SK-N-SH (cell line): ENCODE results near the gene GALT. TPM values are rescaled to one million over a fixed set of nuclear protein-coding genes. Genes with fewer than 3 reads are reported as not detected.

Source experiments
- CTCF ChIA-PET: fragments of 300-600, 350-600 bp; formaldehyde crosslinking; extraction: SDS; loops from one replicate; lab custom pipeline; 2021; lab: Yijun Ruan, JAX
- POLR2A ChIA-PET: fragments of 350-600 bp; sonication (Branson Sonifier 250); formaldehyde crosslinking; extraction: SDS; loops from one replicate; lab custom pipeline; 2020; ENCODE audit warnings: antibody characterized with exemption, inconsistent platforms; lab: Yijun Ruan, JAX
- DNase-seq: peaks from one replicate; pipeline ENCODE4 v3.0.0; 2012
- H2AFZ ChIP-seq: fragments of 200-600 bp; sonication (generic); 2 replicates; pipeline ENCODE4 v1.8.1; 2016; ENCODE audit warnings: antibody characterized with exemption, mild to moderate bottlenecking, low read depth
- H3F3A ChIP-seq: fragments of 200-600 bp; sonication (generic); replicated peaks from 2 replicates; pipeline ENCODE3; 2016; ENCODE audit warnings: antibody characterized with exemption, mild to moderate bottlenecking; ENCODE audit not compliant: insufficient read depth
- H3K27ac ChIP-seq, 2 experiments: fragments of 200-500 bp in 1 of 2; fragments of 200-600 bp in 1 of 2; sonication (Bioruptor generic) in 1 of 2; sonication (generic), shearing (Covaris generic) in 1 of 2; 2 replicates each; pipeline versions ENCODE4 v1.5.1 to v1.6.1; 2014 to 2016; ENCODE audit warnings: low read depth in 2 of 2, inconsistent platforms in 1 of 2, low read length in 1 of 2, mild to moderate bottlenecking in 1 of 2, mixed read lengths in 1 of 2
- H3K27me3 ChIP-seq: fragments of 200-600 bp; sonication (generic), shearing (Covaris generic); 2 replicates; pipeline ENCODE4 v1.6.1; 2016; ENCODE audit warnings: mixed run types; ENCODE audit not compliant: insufficient read depth
- H3K36me3 ChIP-seq, 2 experiments: fragments of 200-500 bp in 1 of 2; fragments of 200-600 bp in 1 of 2; sonication (Bioruptor generic) in 1 of 2; sonication (generic) in 1 of 2; replicated peaks in 1 of 2; 2 replicates each; pipeline versions ENCODE3 to v1.5.1; 2014 to 2016; ENCODE audit warnings: low read length in 1 of 2, mild to moderate bottlenecking in 1 of 2; ENCODE audit not compliant: insufficient read depth in 2 of 2, control insufficient read depth in 1 of 2
- H3K4me1 ChIP-seq, 2 experiments: fragments of 200-500 bp in 1 of 2; fragments of 200-600 bp in 1 of 2; sonication (Bioruptor generic) in 1 of 2; sonication (generic), shearing (Covaris generic) in 1 of 2; 2 replicates each; pipeline versions ENCODE4 v1.5.1 to v1.6.1; 2014 to 2016; ENCODE audit warnings: low read depth in 1 of 2, low read length in 1 of 2, mixed run types in 1 of 2; ENCODE audit not compliant: insufficient read depth in 2 of 2, control insufficient read depth in 1 of 2
- H3K4me2 ChIP-seq: fragments of 200-600 bp; sonication (generic), shearing (Covaris generic); 2 replicates; pipeline ENCODE4 v1.6.1; 2017; ENCODE audit warnings: mixed run types
- H3K4me3 ChIP-seq, 2 experiments: fragments of 200-500 bp in 1 of 2; fragments of 200-600 bp in 1 of 2; sonication (Bioruptor generic) in 1 of 2; sonication (generic), shearing (Covaris generic) in 1 of 2; 2 replicates each; pipeline versions ENCODE4 v1.5.1 to v1.8.1; 2014 to 2016; ENCODE audit warnings: low read depth in 2 of 2, inconsistent platforms in 1 of 2, low read length in 1 of 2, mild to moderate bottlenecking in 1 of 2, mixed read lengths in 1 of 2, moderate library complexity in 1 of 2
- H3K79me2 ChIP-seq: fragments of 200-600 bp; sonication (generic); 2 replicates; pipeline ENCODE4 v1.8.1; 2017; ENCODE audit warnings: mild to moderate bottlenecking; ENCODE audit not compliant: insufficient read depth
- H3K9ac ChIP-seq: fragments of 200-600 bp; sonication (generic); 2 replicates; pipeline ENCODE4 v1.6.1; 2017; ENCODE audit warnings: mixed run types
- H3K9me2 ChIP-seq: fragments of 200-600 bp; sonication (generic); 2 replicates; pipeline ENCODE4 v1.6.1; 2017; ENCODE audit warnings: mixed run types
- H3K9me3 ChIP-seq: fragments of 200-600 bp; sonication (generic); 2 replicates; pipeline ENCODE4 v1.6.1; 2017; ENCODE audit warnings: mixed run types, mild to moderate bottlenecking, moderate library complexity
- H4K20me1 ChIP-seq: fragments of 200-600 bp; sonication (generic); 2 replicates; pipeline ENCODE4 v1.6.1; 2017; ENCODE audit warnings: mild to moderate bottlenecking, mixed run types; ENCODE audit not compliant: insufficient read depth
- CHD2 ChIP-seq: fragments of 150-350 bp; IDR thresholded peaks from 2 replicates; pipeline ENCODE4 v1.6.1; 2018; ENCODE audit warnings: low read length; ENCODE audit not compliant: partially characterized antibody
- EP300 ChIP-seq, 2 experiments: IDR thresholded peaks; 2 replicates each; pipeline versions ENCODE4 v1.4.0 to v1.6.1; 2012; ENCODE audit warnings: borderline replicate concordance in 1 of 2, low read depth in 1 of 2, low read length in 1 of 2
- FOXJ3 ChIP-seq: sonication (generic); formaldehyde crosslinking; IDR thresholded peaks from 2 replicates; pipeline ENCODE4 v1.5.1; 2020; ENCODE audit warnings: mild to moderate bottlenecking, missing genetic modification reagents
- GATA2 ChIP-seq: sonication (generic); formaldehyde crosslinking; IDR thresholded peaks from 2 replicates; pipeline ENCODE4 v1.5.0; 2020; ENCODE audit warnings: mild to moderate bottlenecking, missing genetic modification reagents
- MXI1 ChIP-seq: IDR thresholded peaks from 2 replicates; pipeline ENCODE4 v1.6.1; 2012; ENCODE audit warnings: mild to moderate bottlenecking, low read depth, low read length, improper control_type of control experiment
- NFIC ChIP-seq: IDR thresholded peaks from 2 replicates; pipeline ENCODE4 v1.4.0; 2012; ENCODE audit warnings: borderline replicate concordance
- NRF1 ChIP-seq: IDR thresholded peaks from 2 replicates; pipeline ENCODE4 v1.6.1; 2012; ENCODE audit warnings: low read depth, mild to moderate bottlenecking, low read length
- RAD21 ChIP-seq: IDR thresholded peaks from 2 replicates; pipeline ENCODE4 v1.6.1; 2012; ENCODE audit warnings: mild to moderate bottlenecking, low read length
- RCOR1 ChIP-seq: fragments of 150-350 bp; IDR thresholded peaks from 2 replicates; pipeline ENCODE4 v1.6.1; 2017; ENCODE audit warnings: antibody characterized with exemption, low read length
- SIN3A ChIP-seq: IDR thresholded peaks from 2 replicates; pipeline ENCODE4 v1.6.1; 2012; ENCODE audit warnings: low read depth, mild to moderate bottlenecking, low read length, moderate library complexity, borderline replicate concordance
- TAF1 ChIP-seq: IDR thresholded peaks from 2 replicates; pipeline ENCODE4 v1.6.1; 2012; ENCODE audit warnings: low read depth, mild to moderate bottlenecking, low read length, moderate library complexity, borderline replicate concordance
- TCF12 ChIP-seq: IDR thresholded peaks from 2 replicates; pipeline ENCODE4 v1.4.0; 2012
- TEAD4 ChIP-seq: IDR thresholded peaks from 2 replicates; pipeline ENCODE4 v1.4.0; 2012; ENCODE audit warnings: mild to moderate bottlenecking, borderline replicate concordance; ENCODE audit not compliant: insufficient read depth
- WGBS: methylation state at CpG from one replicate; pipeline ENCODE4 v1.1.6; 2017; ENCODE audit warnings: low lambda C conversion rate; 5-methylcytosine and 5-hydroxymethylcytosine counted together
- polyA plus RNA-seq, 3 experiments: library from polyadenylated mRNA; depleted of rRNA; stranded (reverse); fragments of >200 nt; gene quantifications; 2 replicates each; pipeline ENCODE4 v1.2.3, GENCODE V29; 2012
- TF ChIP-seq, protein P1 (sequence below): IDR thresholded peaks from 2 replicates; pipeline ENCODE4 v1.4.0; 2012; ENCODE audit warnings: low read depth
- TF ChIP-seq, protein P2 (sequence below): fragments of 150-350 bp; IDR thresholded peaks from 2 replicates; pipeline ENCODE4 v1.6.1; 2016; ENCODE audit warnings: mild to moderate bottlenecking, low read depth, low read length
- TF ChIP-seq, protein P3 (sequence below): IDR thresholded peaks from 2 replicates; pipeline ENCODE4 v1.4.0; 2012; ENCODE audit warnings: low read depth, borderline replicate concordance
- TF ChIP-seq, protein P4 (sequence below): IDR thresholded peaks from 2 replicates; pipeline ENCODE4; 2012
- TF ChIP-seq, protein P5 (sequence below): IDR thresholded peaks from 2 replicates; pipeline ENCODE4 v1.4.0; 2012; ENCODE audit warnings: low read depth, borderline replicate concordance

The GALT gene
- polyA plus RNA-seq, 1 of the 3 experiments (the other 2 are of a cell fraction) = 45.9 TPM

DNA sequence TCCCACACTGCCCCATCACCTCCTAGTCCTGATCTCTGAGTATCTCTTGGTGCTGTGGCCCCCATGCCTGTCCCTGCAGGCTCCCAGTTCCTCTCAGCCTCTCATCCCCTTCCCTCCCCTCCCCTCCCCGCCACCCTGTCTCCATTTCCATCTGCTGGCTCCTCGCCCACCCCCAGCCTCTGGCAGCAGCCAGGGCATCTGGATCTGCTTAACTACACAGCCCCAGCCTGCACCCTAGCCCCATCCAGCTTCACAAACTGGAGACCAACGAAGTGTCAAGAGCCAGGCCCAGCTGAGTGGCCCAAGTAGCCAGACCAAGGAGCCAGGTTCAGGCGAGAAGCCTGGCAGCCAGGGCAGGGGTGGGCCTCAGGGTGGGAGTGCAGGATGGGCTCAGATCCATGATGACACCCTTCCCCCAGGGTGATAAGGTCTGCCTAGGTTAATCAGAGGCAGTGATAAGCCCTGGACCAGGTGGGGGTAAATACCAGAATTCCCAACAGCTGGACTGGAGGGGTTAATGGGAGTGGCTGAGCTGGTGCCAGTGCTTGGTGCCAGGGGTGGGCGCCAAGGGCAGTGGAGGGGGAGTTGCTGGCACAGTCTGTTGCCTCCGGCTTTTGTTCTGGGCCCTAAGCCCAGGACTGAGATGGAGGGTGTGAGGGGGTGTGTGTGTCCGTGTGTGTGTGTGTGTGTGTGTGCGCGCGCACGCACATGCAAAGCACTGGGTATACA is 8.0 kb downstream of the GALT start:
- Histone ChIP-seq H3F3A (peaks cover 3% of the 10 kb centered on the region), H3K4me2 (peak overlapping the region; percentile 76; the same call in 1 of the 2 replicates), H4K20me1 (no peaks in the 10 kb centered on the region), H3K9ac (no peak overlapping the region), H3K79me2 (no peaks in the 10 kb centered on the region), H3K4me3 (no peak overlapping the region; a peak in 1 of 4 replicates), H3K27me3 (no peaks in the 10 kb centered on the region), H2AFZ (no peak overlapping the region), H3K9me2 (no peaks in the 10 kb centered on the region), H3K9me3 (no peaks in the 10 kb centered on the region), H3K36me3 (peaks cover 3 to 5% of the 10 kb centered on the region in 2 experiments), H3K27ac (peak overlapping the region; percentile 67 to 96; a peak in 3 of 4 replicates), H3K4me1 (peaks cover 20 to 65% of the 10 kb centered on the region in 2 experiments)
- WGBS = 29% methylated on average over 9 of the region's 11 CpGs
- DNase-seq = peak; percentile 92
- ChIA-PET POLR2A (interaction anchor here (0.6 to 1.7 kb wide), 3 partner anchors 11 to 38 kb away, joined by 3 to 7 read pairs (median 6); no protein-coding TSS in a partner anchor), CTCF (interaction anchor here (0.7 to 14.1 kb wide), 7 partner anchors 8 to 50 kb away, joined by 3 to 152 read pairs (median 4); partner anchors contain the start of genes GALT and SIGMAR1)
- 0 out of 2 replicates have a peak, but pooled peaks have one; percentile 6 for TF ChIP-seq RAD21
- peak; percentile 94 for TF ChIP-seq TCF12
- TF ChIP-seq, protein P1, sequence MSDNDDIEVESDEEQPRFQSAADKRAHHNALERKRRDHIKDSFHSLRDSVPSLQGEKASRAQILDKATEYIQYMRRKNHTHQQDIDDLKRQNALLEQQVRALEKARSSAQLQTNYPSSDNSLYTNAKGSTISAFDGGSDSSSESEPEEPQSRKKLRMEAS = peak; percentile 53; the same call in 1 of the 2 replicates
- TF ChIP-seq, protein P2, sequence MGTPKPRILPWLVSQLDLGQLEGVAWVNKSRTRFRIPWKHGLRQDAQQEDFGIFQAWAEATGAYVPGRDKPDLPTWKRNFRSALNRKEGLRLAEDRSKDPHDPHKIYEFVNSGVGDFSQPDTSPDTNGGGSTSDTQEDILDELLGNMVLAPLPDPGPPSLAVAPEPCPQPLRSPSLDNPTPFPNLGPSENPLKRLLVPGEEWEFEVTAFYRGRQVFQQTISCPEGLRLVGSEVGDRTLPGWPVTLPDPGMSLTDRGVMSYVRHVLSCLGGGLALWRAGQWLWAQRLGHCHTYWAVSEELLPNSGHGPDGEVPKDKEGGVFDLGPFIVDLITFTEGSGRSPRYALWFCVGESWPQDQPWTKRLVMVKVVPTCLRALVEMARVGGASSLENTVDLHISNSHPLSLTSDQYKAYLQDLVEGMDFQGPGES = no peak
- TF ChIP-seq GATA2 (CRISPR knock-in tag) = peak; percentile 81
- TF ChIP-seq, protein P3, sequence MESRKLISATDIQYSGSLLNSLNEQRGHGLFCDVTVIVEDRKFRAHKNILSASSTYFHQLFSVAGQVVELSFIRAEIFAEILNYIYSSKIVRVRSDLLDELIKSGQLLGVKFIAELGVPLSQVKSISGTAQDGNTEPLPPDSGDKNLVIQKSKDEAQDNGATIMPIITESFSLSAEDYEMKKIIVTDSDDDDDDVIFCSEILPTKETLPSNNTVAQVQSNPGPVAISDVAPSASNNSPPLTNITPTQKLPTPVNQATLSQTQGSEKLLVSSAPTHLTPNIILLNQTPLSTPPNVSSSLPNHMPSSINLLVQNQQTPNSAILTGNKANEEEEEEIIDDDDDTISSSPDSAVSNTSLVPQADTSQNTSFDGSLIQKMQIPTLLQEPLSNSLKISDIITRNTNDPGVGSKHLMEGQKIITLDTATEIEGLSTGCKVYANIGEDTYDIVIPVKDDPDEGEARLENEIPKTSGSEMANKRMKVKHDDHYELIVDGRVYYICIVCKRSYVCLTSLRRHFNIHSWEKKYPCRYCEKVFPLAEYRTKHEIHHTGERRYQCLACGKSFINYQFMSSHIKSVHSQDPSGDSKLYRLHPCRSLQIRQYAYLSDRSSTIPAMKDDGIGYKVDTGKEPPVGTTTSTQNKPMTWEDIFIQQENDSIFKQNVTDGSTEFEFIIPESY = no peak
- TF ChIP-seq MXI1 = peak; percentile 38; the same call in 1 of the 2 replicates
- TF ChIP-seq, protein P4, sequence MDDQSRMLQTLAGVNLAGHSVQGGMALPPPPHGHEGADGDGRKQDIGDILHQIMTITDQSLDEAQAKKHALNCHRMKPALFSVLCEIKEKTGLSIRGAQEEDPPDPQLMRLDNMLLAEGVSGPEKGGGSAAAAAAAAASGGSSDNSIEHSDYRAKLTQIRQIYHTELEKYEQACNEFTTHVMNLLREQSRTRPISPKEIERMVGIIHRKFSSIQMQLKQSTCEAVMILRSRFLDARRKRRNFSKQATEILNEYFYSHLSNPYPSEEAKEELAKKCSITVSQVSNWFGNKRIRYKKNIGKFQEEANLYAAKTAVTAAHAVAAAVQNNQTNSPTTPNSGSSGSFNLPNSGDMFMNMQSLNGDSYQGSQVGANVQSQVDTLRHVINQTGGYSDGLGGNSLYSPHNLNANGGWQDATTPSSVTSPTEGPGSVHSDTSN = peak; percentile 36; the same call in 1 of the 2 replicates
- no peak for TF ChIP-seq TAF1
- peak; percentile 63 for TF ChIP-seq CHD2
- TF ChIP-seq NRF1 = peak; percentile 34; the same call in 1 of the 2 replicates
- TF ChIP-seq, protein P5, sequence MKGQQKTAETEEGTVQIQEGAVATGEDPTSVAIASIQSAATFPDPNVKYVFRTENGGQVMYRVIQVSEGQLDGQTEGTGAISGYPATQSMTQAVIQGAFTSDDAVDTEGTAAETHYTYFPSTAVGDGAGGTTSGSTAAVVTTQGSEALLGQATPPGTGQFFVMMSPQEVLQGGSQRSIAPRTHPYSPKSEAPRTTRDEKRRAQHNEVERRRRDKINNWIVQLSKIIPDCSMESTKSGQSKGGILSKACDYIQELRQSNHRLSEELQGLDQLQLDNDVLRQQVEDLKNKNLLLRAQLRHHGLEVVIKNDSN = no peak
- TF ChIP-seq EP300 (IDR thresholded peaks at IDR 0.05; ENCODE audit: borderline replicate concordance in 1 of 2, low read depth in 1 of 2, low read length in 1 of 2) = peak; percentile 13 to 17; a peak in 2 of 4 replicates
- no peak for TF ChIP-seq TEAD4
- TF ChIP-seq RCOR1 = peak; percentile 15; the same call in 1 of the 2 replicates
- peak; percentile 39; the same call in 1 of the 2 replicates for TF ChIP-seq FOXJ3 (CRISPR knock-in tag)
- peak; percentile 73 for TF ChIP-seq NFIC
- TF ChIP-seq SIN3A = no peak
